Panc1 (cell line): ENCODE data around the gene RPS15A.

Source experiments
- CTCF ChIP-seq: fragments of 450-650 bp; IDR thresholded peaks from 2 replicates; pipeline ENCODE4 v1.5.1; 2017; ENCODE audit warnings: mild to moderate bottlenecking
- POLR2AphosphoS5 ChIP-seq: IDR thresholded peaks from 2 replicates; pipeline ENCODE4 v1.6.1; 2012; ENCODE audit warnings: mild to moderate bottlenecking, low read depth, low read length, moderate library complexity
- TCF7L2 ChIP-seq: IDR thresholded peaks from 2 replicates; pipeline ENCODE4 v1.6.1; 2011; ENCODE audit warnings: mild to moderate bottlenecking, low read depth, low read length, inconsistent platforms

GRCh38 chr16:18782697-18783429, 7.3 kb downstream of the RPS15A start:
- TF ChIP-seq CTCF = no peak
- no peak for TF ChIP-seq TCF7L2
- TF ChIP-seq POLR2AphosphoS5 = no peak
